GM18867 (cell line): Measurements from ENCODE around the gene CCDC9B.

Experiments used
- ATAC-seq: cut with Tn5 transposase; IDR thresholded peaks from one replicate; pipeline ENCODE4 v1.9.1; 2021; ENCODE audit warnings: mild to moderate bottlenecking, moderate library complexity; ENCODE audit not compliant: unreplicated experiment

Gene CCDC9B

GRCh38 chr15:40310001-40310959, 30.5 kb downstream of the CCDC9B start:
- ATAC-seq, result no peak

- ATAC-seq, result no peak
These were observed 31.3 kb downstream of the CCDC9B start for GRCh38 chr15:40309344-40309862.

- peak; percentile 58 for ATAC-seq
These were observed 33.1 kb downstream of the CCDC9B start, which contains the start of gene PLCB2 for GRCh38 chr15:40307421-40308211. Gene PLCB2, minus strand, starts transcription at chr15:40307935. Its CDS starts 263 bp downstream, at chr15:40307672.

GRCh38 chr15:40306908-40307307, 33.8 kb downstream of the CCDC9B start:
- no peak for ATAC-seq

GRCh38 chr15:40306371-40306770, 34.4 kb downstream of the CCDC9B start:
- ATAC-seq, result no peak

- no peak for ATAC-seq
These were observed 35.5 kb downstream of the CCDC9B start for GRCh38 chr15:40305281-40305680.

GRCh38 chr15:40303576-40303975, 37.2 kb downstream of the CCDC9B start:
- no peak for ATAC-seq

GRCh38 chr15:40302981-40303380, 37.8 kb downstream of the CCDC9B start:
- no peak for ATAC-seq

GRCh38 chr15:40302288-40302886, 38.4 kb downstream of the CCDC9B start:
- ATAC-seq, result no peak

GRCh38 chr15:40301467-40302179, 39.1 kb downstream of the CCDC9B start:
- ATAC-seq, result no peak

GRCh38 chr15:40300771-40301170, 40.0 kb downstream of the CCDC9B start:
- no peak for ATAC-seq

- no peak for ATAC-seq
These were observed 40.4 kb downstream of the CCDC9B start for GRCh38 chr15:40300367-40300766.

GRCh38 chr15:40298216-40298935, 42.4 kb downstream of the CCDC9B start:
- ATAC-seq, result no peak

GRCh38 chr15:40297356-40297755, 43.4 kb downstream of the CCDC9B start:
- no peak for ATAC-seq

GRCh38 chr15:40296561-40297230, 44.0 kb downstream of the CCDC9B start:
- ATAC-seq, result no peak

GRCh38 chr15:40295877-40296560, 44.7 kb downstream of the CCDC9B start:
- ATAC-seq, result no peak

GRCh38 chr15:40295297-40295696, 45.4 kb downstream of the CCDC9B start:
- ATAC-seq, result no peak
